PC-9 (cell line): ENCODE data around the gene DNASE1L3. TPM values are rescaled to one million over a fixed set of nuclear protein-coding genes. Genes with fewer than 3 reads are reported as not detected.

Experiments used
- BruUV-seq: library from RNA; stranded (reverse); fragments of 400-500 nt; replicated peaks from 2 replicates; lab custom pipeline; 2021; lab: Mats Ljungman, UMichigan
- CTCF ChIA-PET: fragments of 300-600 bp; sonication (Branson Sonifier 250); formaldehyde crosslinking; loops from one replicate; lab custom pipeline; 2022; ENCODE audit warnings: antibody characterized with exemption; lab: Charles Lee
- POLR2A ChIA-PET: fragments of 300-600 bp; sonication (Branson Sonifier 250); formaldehyde crosslinking; loops from one replicate; lab custom pipeline; 2022; ENCODE audit warnings: antibody characterized with exemption; ENCODE audit not compliant: unreplicated experiment; lab: Charles Lee
- DNase-seq, 2 experiments: peaks; one replicate each; pipeline versions ENCODE4 v3.0.0 to v3.0.0-alpha.2; 2015 to 2022; ENCODE audit warnings: mixed read lengths in 1 of 2
- H2AFZ ChIP-seq: fragments of 200-600 bp; sonication (generic); 2 replicates; pipeline ENCODE4 v1.8.1; 2017; ENCODE audit warnings: antibody characterized with exemption
- H3F3A ChIP-seq: fragments of 200-600 bp; sonication (generic); 2 replicates; pipeline ENCODE4 v1.8.1; 2017; ENCODE audit warnings: antibody characterized with exemption, mild to moderate bottlenecking, low read depth; ENCODE audit not compliant: insufficient read depth
- H3K27ac ChIP-seq: fragments of 200-600 bp; sonication (generic); 2 replicates; pipeline ENCODE4 v1.6.1; 2016; ENCODE audit warnings: mixed run types
- H3K27me3 ChIP-seq: fragments of 200-600 bp; sonication (generic); 2 replicates; pipeline ENCODE4 v1.6.1; 2016; ENCODE audit warnings: low read depth, mixed run types; ENCODE audit not compliant: insufficient read depth
- H3K36me3 ChIP-seq: fragments of 200-600 bp; sonication (generic); 2 replicates; pipeline ENCODE4 v1.6.1; 2016; ENCODE audit warnings: low read depth, mixed run types
- H3K4me1 ChIP-seq: fragments of 200-600 bp; sonication (generic); replicated peaks from 2 replicates; pipeline ENCODE4 v1.6.1; 2016; ENCODE audit warnings: mixed run types; ENCODE audit not compliant: insufficient read depth
- H3K4me2 ChIP-seq: fragments of 200-600 bp; sonication (generic); 2 replicates; pipeline ENCODE4 v1.6.1; 2017; ENCODE audit warnings: mixed run types
- H3K4me3 ChIP-seq: fragments of 200-600 bp; sonication (generic); 2 replicates; pipeline ENCODE4 v1.6.1; 2016; ENCODE audit warnings: mixed run types
- H3K79me2 ChIP-seq: fragments of 200-600 bp; sonication (generic); 2 replicates; pipeline ENCODE4 v1.6.1; 2017; ENCODE audit warnings: low read depth, mixed run types
- H3K9me2 ChIP-seq: fragments of 200-600 bp; sonication (generic); 2 replicates; pipeline ENCODE4 v1.8.1; 2017; ENCODE audit warnings: mild to moderate bottlenecking; ENCODE audit not compliant: insufficient read depth
- H3K9me3 ChIP-seq: fragments of 200-600 bp; sonication (generic); 2 replicates; pipeline ENCODE4 v1.8.1; 2016; ENCODE audit warnings: low read depth; ENCODE audit not compliant: insufficient read depth
- H4K20me1 ChIP-seq: fragments of 200-600 bp; sonication (generic); 2 replicates; pipeline ENCODE4 v1.8.1; 2017; ENCODE audit not compliant: insufficient read depth
- CTCF ChIP-seq: fragments of 200-600 bp; sonication (generic); conservative IDR thresholded peaks from 2 replicates; pipeline ENCODE4 v1.6.1; 2017; ENCODE audit warnings: mixed run types, antibody characterized with exemption, mild to moderate bottlenecking, moderate library complexity
- EZH2 ChIP-seq: fragments of 200-600 bp; sonication (generic); IDR thresholded peaks from 2 replicates; pipeline ENCODE4 v1.8.0; 2017; ENCODE audit warnings: antibody characterized with exemption, low read depth
- intact Hi-C: fragments of 100-400 bp; cut with micrococcal nuclease; formaldehyde crosslinking; loops from one replicate; pipeline ENCODE4 v1.10.0; 2022; ENCODE audit not compliant: unreplicated experiment
- total RNA-seq: library from RNA; stranded (reverse); gene quantifications from 2 replicates; pipeline ENCODE4 v1.2.3, GENCODE V29; 2021

DNASE1L3 gene
- total RNA-seq, 1 experiment from 2014 or later: not detected

- H3K9me2 ChIP-seq: no peaks in the 10 kb centered on the region
- H3K4me1 ChIP-seq: no peaks in the 10 kb centered on the region; the same call in 1 of the 2 replicates
- intact Hi-C loops: loop anchor here (5.0 to 10.0 kb wide), 3 partner anchors 166 to 308 kb away; partner anchors contain the start of gene FLNB
- H3K9me3 ChIP-seq: no peaks in the 10 kb centered on the region
- no peak overlapping the region for H2AFZ ChIP-seq
- H3K4me2 ChIP-seq: no peak overlapping the region
- no peak for DNase-seq
- no peak for TF ChIP-seq EZH2
- no peak for TF ChIP-seq CTCF
- H3K36me3 ChIP-seq: peaks cover 10% of the 10 kb centered on the region; the same call in 1 of the 2 replicates
- CTCF ChIA-PET: no interaction called here
- no peak overlapping the region for H3K27ac ChIP-seq
- no peaks in the 10 kb centered on the region for H3K27me3 ChIP-seq
- POLR2A ChIA-PET: interaction anchor here (0.6 kb wide), 1 partner anchor 238 kb away, joined by 3 read pairs; no protein-coding TSS in a partner anchor
- no peaks in the 10 kb centered on the region for H3K79me2 ChIP-seq
- no peak overlapping the region for H3K4me3 ChIP-seq
- BruUV-seq: no TSS peak
- H4K20me1 ChIP-seq: no peaks in the 10 kb centered on the region
- H3F3A ChIP-seq: peaks cover 58% of the 10 kb centered on the region
These were observed 37.6 kb downstream of the DNASE1L3 start for GRCh38 chr3:58173029-58173668.

- H3K4me2 ChIP-seq: no peak overlapping the region
- H3K27ac ChIP-seq: no peak overlapping the region
- H3K79me2 ChIP-seq: no peaks in the 10 kb centered on the region
- no peaks in the 10 kb centered on the region for H3K9me2 ChIP-seq
- DNase-seq: no peak
- TF ChIP-seq EZH2: no peak
- no peak for TF ChIP-seq CTCF
- peaks cover 65% of the 10 kb centered on the region for H3F3A ChIP-seq
- no TSS peak for BruUV-seq
- no peak overlapping the region for H3K4me3 ChIP-seq
- no peaks in the 10 kb centered on the region for H4K20me1 ChIP-seq
- H2AFZ ChIP-seq: no peak overlapping the region
- CTCF ChIA-PET: no interaction called here
- peaks cover 18% of the 10 kb centered on the region; the same call in 1 of the 2 replicates for H3K36me3 ChIP-seq
- no peaks in the 10 kb centered on the region for H3K27me3 ChIP-seq
- intact Hi-C loops: loop anchor here (5.0 to 10.0 kb wide), 3 partner anchors 164 to 306 kb away; partner anchors contain the start of gene FLNB
- no peaks in the 10 kb centered on the region for H3K9me3 ChIP-seq
- no peaks in the 10 kb centered on the region for H3K4me1 ChIP-seq
- POLR2A ChIA-PET: no interaction called here
These were observed 39.6 kb downstream of the DNASE1L3 start for GRCh38 chr3:58171126-58171525.

GRCh38 chr3:58170376-58170775 is 40.4 kb downstream of the DNASE1L3 start:
- H3F3A ChIP-seq: peaks cover 65% of the 10 kb centered on the region
- intact Hi-C loops: loop anchor here (5.0 to 10.0 kb wide), 3 partner anchors 163 to 306 kb away; partner anchors contain the start of gene FLNB
- BruUV-seq: no TSS peak
- TF ChIP-seq EZH2 (no peak), CTCF (no peak)
- no peaks in the 10 kb centered on the region for H3K9me2 ChIP-seq
- H3K4me2 ChIP-seq: no peak overlapping the region
- no peak for DNase-seq
- H3K4me3 ChIP-seq: no peak overlapping the region
- ChIA-PET POLR2A (no interaction called here), CTCF (no interaction called here)
- no peaks in the 10 kb centered on the region for H4K20me1 ChIP-seq
- H3K79me2 ChIP-seq: no peaks in the 10 kb centered on the region
- H3K4me1 ChIP-seq: no peaks in the 10 kb centered on the region
- H3K9me3 ChIP-seq: no peaks in the 10 kb centered on the region
- H2AFZ ChIP-seq: no peak overlapping the region
- H3K27ac ChIP-seq: no peak overlapping the region
- no peaks in the 10 kb centered on the region for H3K27me3 ChIP-seq
- peaks cover 25% of the 10 kb centered on the region for H3K36me3 ChIP-seq
